Skin epidermis (tissue), 12 donors: ENCODE measurements around the gene DOCK1.
A peak's percentile ranks its signal among the peaks of the same experiment; 100 is the strongest.
"Not testable (repeated sequence)": the region's sequence is repeated elsewhere in the genome, so short reads cannot be mapped to it uniquely, and the experiment has no call there.

Experiments
- H3K27ac ChIP-seq, 21 experiments: fragments of 200-600 bp; sonication (generic) in 11 of 21; one replicate each; pipeline ENCODE4 v1.5.0; 2020; ENCODE audit warnings: mild to moderate bottlenecking in 3 of 21, inconsistent platforms in 2 of 21, moderate library complexity in 2 of 21
- H3K4me3 ChIP-seq, 7 experiments: fragments of 200-600 bp; sonication (generic) in 2 of 7; one replicate each; pipeline ENCODE4 v1.5.0; 2020; ENCODE audit warnings: inconsistent platforms in 2 of 7, mild to moderate bottlenecking in 2 of 7, moderate library complexity in 1 of 7

DOCK1 gene

GRCh38 chr10:126904818-126905701 lies at the start of gene DOCK1:
Gene DOCK1 (plus strand): TSS chr10:126905428. CDS start chr10:126905518, 90 bp downstream.
- Histone ChIP-seq H3K4me3 (peak within 1 kb of the TSS; percentile 56 to 91 (median 80)), H3K27ac (peak within 1 kb of the TSS; percentile 48 to 95 (median 88))

GRCh38 chr10:126857178-126857806 lies 47.9 kb upstream of the DOCK1 start:
- H3K4me3 ChIP-seq, result no peak overlapping the region
- no peak overlapping the region for H3K27ac ChIP-seq

GRCh38 chr10:126867567-126868365 lies 37.5 kb upstream of the DOCK1 start:
- Histone ChIP-seq H3K4me3 (no peak overlapping the region), H3K27ac (no peak overlapping the region)

- Histone ChIP-seq H3K27ac (no peak overlapping the region), H3K4me3 (no peak overlapping the region)
These were observed 36.9 kb upstream of the DOCK1 start for GRCh38 chr10:126868371-126868770.

GRCh38 chr10:126872135-126872534 lies 33.1 kb upstream of the DOCK1 start:
- no peak overlapping the region for H3K4me3 ChIP-seq
- no peak overlapping the region for H3K27ac ChIP-seq

GRCh38 chr10:126872768-126873167 lies 32.5 kb upstream of the DOCK1 start:
- no peak overlapping the region for H3K27ac ChIP-seq
- H3K4me3 ChIP-seq, result no peak overlapping the region

GRCh38 chr10:126876456-126876855 lies 28.8 kb upstream of the DOCK1 start:
- Histone ChIP-seq H3K4me3 (no peak overlapping the region), H3K27ac (no peak overlapping the region)

- Histone ChIP-seq H3K4me3 (no peak overlapping the region), H3K27ac (no peak overlapping the region)
These were observed 27.8 kb upstream of the DOCK1 start for GRCh38 chr10:126877390-126877789.

GRCh38 chr10:126878594-126878993 lies 26.6 kb upstream of the DOCK1 start:
- H3K4me3 ChIP-seq, result no peak overlapping the region
- H3K27ac ChIP-seq, result no peak overlapping the region

- Histone ChIP-seq H3K4me3 (no peak overlapping the region), H3K27ac (no peak overlapping the region)
These were observed 24.3 kb upstream of the DOCK1 start for GRCh38 chr10:126880926-126881325.

- peak overlapping the region in 1 of 7 experiments; percentile 17 for H3K4me3 ChIP-seq
- H3K27ac ChIP-seq, result not testable (repeated sequence)
These were observed 23.2 kb upstream of the DOCK1 start for GRCh38 chr10:126882055-126882454.

- not testable (repeated sequence) for H3K27ac ChIP-seq
These were observed 16.8 kb upstream of the DOCK1 start for GRCh38 chr10:126888436-126888835.

GRCh38 chr10:126889421-126889820 lies 15.8 kb upstream of the DOCK1 start:
- Histone ChIP-seq H3K27ac (no peak overlapping the region), H3K4me3 (no peak overlapping the region)

More at GRCh38 chr10:126888436-126888835, 16.8 kb upstream of the DOCK1 start:
- H3K4me3 ChIP-seq, result not testable (repeated sequence)

- not testable (repeated sequence) for H3K4me3 ChIP-seq, H3K27ac ChIP-seq
These were observed 14.4 kb upstream of the DOCK1 start for GRCh38 chr10:126890797-126891196.

GRCh38 chr10:126892226-126893175 lies 12.7 kb upstream of the DOCK1 start:
- Histone ChIP-seq H3K27ac (no peak overlapping the region), H3K4me3 (no peak overlapping the region)

GRCh38 chr10:126893206-126893605 lies 12.0 kb upstream of the DOCK1 start:
- no peak overlapping the region for H3K4me3 ChIP-seq

GRCh38 chr10:126893841-126894240 lies 11.4 kb upstream of the DOCK1 start:
- no peak overlapping the region for H3K27ac ChIP-seq
- H3K4me3 ChIP-seq, result no peak overlapping the region

More at GRCh38 chr10:126893206-126893605, 12.0 kb upstream of the DOCK1 start:
- no peak overlapping the region for H3K27ac ChIP-seq

- Histone ChIP-seq H3K4me3 (no peak overlapping the region), H3K27ac (no peak overlapping the region)
These were observed 9.9 kb upstream of the DOCK1 start for GRCh38 chr10:126895214-126895781.

GRCh38 chr10:126898460-126898859 lies 6.8 kb upstream of the DOCK1 start:
- no peak overlapping the region for H3K4me3 ChIP-seq
- H3K27ac ChIP-seq, result no peak overlapping the region
